ENCODE data around the gene GMPS.

The GMPS gene

GRCh38 chr3:155963570-155963969 lies 93.1 kb downstream of the GMPS start:
- TF ChIP-seq ARNT (IDR thresholded peaks at IDR 0.05) (no peak), SUZ12 (IDR thresholded peaks at IDR 0.05) (no peak), TARDBP (IDR thresholded peaks at IDR 0.05) (no peak), FOXM1 (IDR thresholded peaks at IDR 0.05; ENCODE audit: borderline replicate concordance) (no peak), ELF4 (IDR thresholded peaks at IDR 0.05) (no peak)
- DNase-seq (ENCODE audit: extremely low spot score): no peak
- ChIA-PET POLR2A (no interaction called here), CTCF (no interaction called here)

- DNase-seq (ENCODE audit: extremely low spot score): no peak
- POLR2A ChIA-PET: no interaction called here
- TF ChIP-seq BHLHE40 (IDR thresholded peaks at IDR 0.05; ENCODE audit: borderline replicate concordance): no peak
- no peak for TF ChIP-seq FOXA1 (IDR thresholded peaks at IDR 0.05)
- no peak for TF ChIP-seq L3MBTL2 (conservative IDR thresholded peaks at IDR 0.05)
- no peak for TF ChIP-seq SP1 (IDR thresholded peaks at IDR 0.05)
- TF ChIP-seq LEF1 (IDR thresholded peaks at IDR 0.05; ENCODE audit: borderline replicate concordance): no peak
- no peak for TF ChIP-seq HDGF (IDR thresholded peaks at IDR 0.05; ENCODE audit: borderline replicate concordance)
- no peak for TF ChIP-seq ZNF384 (IDR thresholded peaks at IDR 0.05)
- no peak for TF ChIP-seq FOXM1 (IDR thresholded peaks at IDR 0.05; ENCODE audit: borderline replicate concordance)
- TF ChIP-seq FOXK2 (IDR thresholded peaks at IDR 0.05): no peak
- no peak for TF ChIP-seq NFRKB (IDR thresholded peaks at IDR 0.05)
- no peak for TF ChIP-seq PKNOX1 (IDR thresholded peaks at IDR 0.05)
- no peak for TF ChIP-seq SUZ12 (IDR thresholded peaks at IDR 0.05)
- no peak for TF ChIP-seq ELF4 (IDR thresholded peaks at IDR 0.05)
- no peak for TF ChIP-seq CTBP1 (IDR thresholded peaks at IDR 0.05; ENCODE audit: borderline replicate concordance)
- TF ChIP-seq ARNT (IDR thresholded peaks at IDR 0.05): no peak
- no peak for TF ChIP-seq TARDBP (IDR thresholded peaks at IDR 0.05)
- CTCF ChIA-PET: no interaction called here
Observed at GRCh38 chr3:155970398-155970797, 99.9 kb downstream of the GMPS start.

- ChIA-PET CTCF (no interaction called here), POLR2A (no interaction called here)
- TF ChIP-seq LEF1 (IDR thresholded peaks at IDR 0.05; ENCODE audit: borderline replicate concordance) (no peak), NFRKB (IDR thresholded peaks at IDR 0.05) (no peak), FOXA1 (IDR thresholded peaks at IDR 0.05) (no peak), FOXM1 (IDR thresholded peaks at IDR 0.05; ENCODE audit: borderline replicate concordance) (no peak), BHLHE40 (IDR thresholded peaks at IDR 0.05; ENCODE audit: borderline replicate concordance) (no peak), ARNT (IDR thresholded peaks at IDR 0.05) (no peak), ZNF384 (IDR thresholded peaks at IDR 0.05) (no peak), CTBP1 (IDR thresholded peaks at IDR 0.05; ENCODE audit: borderline replicate concordance) (no peak), HDGF (IDR thresholded peaks at IDR 0.05; ENCODE audit: borderline replicate concordance) (no peak), SUZ12 (IDR thresholded peaks at IDR 0.05) (no peak), ELF4 (IDR thresholded peaks at IDR 0.05) (no peak), PKNOX1 (IDR thresholded peaks at IDR 0.05) (no peak), L3MBTL2 (conservative IDR thresholded peaks at IDR 0.05) (no peak), FOXK2 (IDR thresholded peaks at IDR 0.05) (no peak)
- DNase-seq (ENCODE audit: extremely low spot score): no peak
Observed at GRCh38 chr3:155972885-155973584, 102.6 kb downstream of the GMPS start.

- POLR2A ChIA-PET: no interaction called here
- CTCF ChIA-PET: no interaction called here
- TF ChIP-seq L3MBTL2 (conservative IDR thresholded peaks at IDR 0.05) (no peak), ARNT (IDR thresholded peaks at IDR 0.05) (no peak), HDGF (IDR thresholded peaks at IDR 0.05; ENCODE audit: borderline replicate concordance) (no peak)
- no peak for DNase-seq (ENCODE audit: extremely low spot score)
Observed at GRCh38 chr3:155978324-155978723, 107.9 kb downstream of the GMPS start.

- no peak for DNase-seq (ENCODE audit: extremely low spot score)
- no peak for TF ChIP-seq L3MBTL2 (conservative IDR thresholded peaks at IDR 0.05)
- TF ChIP-seq ZNF384 (IDR thresholded peaks at IDR 0.05): no peak
- TF ChIP-seq HDGF (IDR thresholded peaks at IDR 0.05; ENCODE audit: borderline replicate concordance): no peak
- TF ChIP-seq NFRKB (IDR thresholded peaks at IDR 0.05): no peak
- no peak for TF ChIP-seq LEF1 (IDR thresholded peaks at IDR 0.05; ENCODE audit: borderline replicate concordance)
- TF ChIP-seq CTBP1 (IDR thresholded peaks at IDR 0.05; ENCODE audit: borderline replicate concordance): no peak
- ChIA-PET CTCF (no interaction called here), POLR2A (no interaction called here)
Observed at GRCh38 chr3:155979746-155980145, 109.3 kb downstream of the GMPS start.

- no peak for TF ChIP-seq CTBP1 (IDR thresholded peaks at IDR 0.05; ENCODE audit: borderline replicate concordance)
- TF ChIP-seq SP1 (IDR thresholded peaks at IDR 0.05): no peak
- TF ChIP-seq FOXA1 (IDR thresholded peaks at IDR 0.05): no peak
- ChIA-PET POLR2A (no interaction called here), CTCF (no interaction called here)
- no peak for DNase-seq (ENCODE audit: extremely low spot score)
Observed at GRCh38 chr3:155981669-155982068, 111.2 kb downstream of the GMPS start.

GRCh38 chr3:155983834-155984474 lies 113.5 kb downstream of the GMPS start:
- POLR2A ChIA-PET: no interaction called here
- CTCF ChIA-PET: no interaction called here
- TF ChIP-seq ELF4 (IDR thresholded peaks at IDR 0.05) (no peak), FOXM1 (IDR thresholded peaks at IDR 0.05; ENCODE audit: borderline replicate concordance) (no peak), TARDBP (IDR thresholded peaks at IDR 0.05) (no peak), PKNOX1 (IDR thresholded peaks at IDR 0.05) (no peak), CTBP1 (IDR thresholded peaks at IDR 0.05; ENCODE audit: borderline replicate concordance) (no peak), NFRKB (IDR thresholded peaks at IDR 0.05) (no peak), HDGF (IDR thresholded peaks at IDR 0.05; ENCODE audit: borderline replicate concordance) (no peak), BHLHE40 (IDR thresholded peaks at IDR 0.05; ENCODE audit: borderline replicate concordance) (no peak), LEF1 (IDR thresholded peaks at IDR 0.05; ENCODE audit: borderline replicate concordance) (no peak), ARNT (IDR thresholded peaks at IDR 0.05) (no peak), L3MBTL2 (conservative IDR thresholded peaks at IDR 0.05) (no peak), FOXA1 (IDR thresholded peaks at IDR 0.05) (no peak)
- DNase-seq (ENCODE audit: extremely low spot score): no peak

All from HEK293T (cell line).